Panc1 (cell line): ENCODE measurements around the gene PCLO.

Experiments
- CTCF ChIP-seq: fragments of 450-650 bp; IDR thresholded peaks from 2 replicates; pipeline ENCODE4 v1.5.1; 2017; ENCODE audit warnings: mild to moderate bottlenecking
- POLR2AphosphoS5 ChIP-seq: IDR thresholded peaks from 2 replicates; pipeline ENCODE4 v1.6.1; 2012; ENCODE audit warnings: mild to moderate bottlenecking, low read depth, low read length, moderate library complexity
- REST ChIP-seq, 2 experiments: IDR thresholded peaks; 2 replicates each; pipeline ENCODE4 v1.6.1; 2011 to 2012; ENCODE audit warnings: low read depth in 2 of 2, control low read depth in 1 of 2, low read length in 1 of 2, mild to moderate bottlenecking in 1 of 2, moderate library complexity in 1 of 2; ENCODE audit not compliant: insufficient read depth in 1 of 2
- SIN3A ChIP-seq: IDR thresholded peaks from 2 replicates; pipeline ENCODE4 v1.6.1; 2012; ENCODE audit warnings: low read depth, mild to moderate bottlenecking, low read length, moderate library complexity, borderline replicate concordance; ENCODE audit not compliant: insufficient read depth
- TCF7L2 ChIP-seq: IDR thresholded peaks from 2 replicates; pipeline ENCODE4 v1.6.1; 2011; ENCODE audit warnings: mild to moderate bottlenecking, low read depth, low read length, inconsistent platforms

- TF ChIP-seq CTCF = no peak
- TF ChIP-seq SIN3A = no peak
- no peak for TF ChIP-seq POLR2AphosphoS5
- TF ChIP-seq TCF7L2 = no peak
- no peak for TF ChIP-seq REST (IDR thresholded peaks at IDR 0.05; ENCODE audit: insufficient read depth in 1 of 2, low read depth in 2 of 2, low read length in 1 of 2)
Observed at GRCh38 chr7:82957521-82957920, 205.2 kb downstream of the PCLO start.
